SU-DHL-6 (cell line): ENCODE measurements around the gene GAGE12J.

Experiments used
- EZH2phosphoT487 ChIP-seq: fragments of 200-600 bp; sonication (generic), shearing (Covaris generic); conservative IDR thresholded peaks from 2 replicates; pipeline ENCODE4 v1.6.1; 2018; ENCODE audit warnings: mild to moderate bottlenecking, antibody characterized with exemption, low read length, moderate library complexity, mixed read lengths
- TF ChIP-seq, protein P1 (sequence below): fragments of 200-600 bp; sonication (generic); IDR thresholded peaks from one replicate; pipeline ENCODE4 v1.5.1; 2017; ENCODE audit warnings: antibody characterized with exemption, mild to moderate bottlenecking, low read length, moderate library complexity; ENCODE audit not compliant: insufficient read depth, poor library complexity, severe bottlenecking

- TF ChIP-seq EZH2phosphoT487 = no peak
- TF ChIP-seq, protein P1, sequence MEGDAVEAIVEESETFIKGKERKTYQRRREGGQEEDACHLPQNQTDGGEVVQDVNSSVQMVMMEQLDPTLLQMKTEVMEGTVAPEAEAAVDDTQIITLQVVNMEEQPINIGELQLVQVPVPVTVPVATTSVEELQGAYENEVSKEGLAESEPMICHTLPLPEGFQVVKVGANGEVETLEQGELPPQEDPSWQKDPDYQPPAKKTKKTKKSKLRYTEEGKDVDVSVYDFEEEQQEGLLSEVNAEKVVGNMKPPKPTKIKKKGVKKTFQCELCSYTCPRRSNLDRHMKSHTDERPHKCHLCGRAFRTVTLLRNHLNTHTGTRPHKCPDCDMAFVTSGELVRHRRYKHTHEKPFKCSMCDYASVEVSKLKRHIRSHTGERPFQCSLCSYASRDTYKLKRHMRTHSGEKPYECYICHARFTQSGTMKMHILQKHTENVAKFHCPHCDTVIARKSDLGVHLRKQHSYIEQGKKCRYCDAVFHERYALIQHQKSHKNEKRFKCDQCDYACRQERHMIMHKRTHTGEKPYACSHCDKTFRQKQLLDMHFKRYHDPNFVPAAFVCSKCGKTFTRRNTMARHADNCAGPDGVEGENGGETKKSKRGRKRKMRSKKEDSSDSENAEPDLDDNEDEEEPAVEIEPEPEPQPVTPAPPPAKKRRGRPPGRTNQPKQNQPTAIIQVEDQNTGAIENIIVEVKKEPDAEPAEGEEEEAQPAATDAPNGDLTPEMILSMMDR = no peak
These were observed 18.5 kb upstream of the GAGE12J start, which contains the start of gene GAGE10 for GRCh38 chrX:49303346-49303745.
